Caco-2 (cell line): Measurements from ENCODE around the gene FERD3L. TPM values are rescaled to one million over a fixed set of nuclear protein-coding genes. Genes with fewer than 3 reads are reported as not detected.
A peak's percentile ranks its signal among the peaks of the same experiment; 100 is the strongest.

Experiments used
- BruUV-seq: library from RNA; stranded (reverse); fragments of 400-500 nt; replicated peaks from 2 replicates; lab custom pipeline; 2021; lab: Mats Ljungman, UMichigan
- CTCF ChIA-PET: fragments of 300-600 bp; sonication (Branson Sonifier 250); formaldehyde crosslinking; loops from one replicate; lab custom pipeline; 2022; ENCODE audit warnings: antibody characterized with exemption; lab: Charles Lee
- POLR2A ChIA-PET: fragments of 300-600 bp; sonication (Branson Sonifier 250); formaldehyde crosslinking; loops from one replicate; lab custom pipeline; 2022; ENCODE audit warnings: antibody characterized with exemption; lab: Charles Lee
- DNase-seq, 2 experiments: peaks; one replicate each; pipeline versions ENCODE4 v3.0.0 to v3.0.0-alpha.2; 2020 to 2022
- H3K27me3 ChIP-seq: replicated peaks from 2 replicates; pipeline ENCODE4 v1.6.0; 2011; ENCODE audit warnings: low read length; ENCODE audit not compliant: control insufficient read depth, insufficient read depth
- H3K36me3 ChIP-seq: 2 replicates; pipeline ENCODE4 v1.5.1; 2011; ENCODE audit warnings: low read length; ENCODE audit not compliant: control insufficient read depth, insufficient read depth
- H3K4me1 ChIP-seq: fragments of 250-450 bp; sonication (Bioruptor Pico); 2 replicates; pipeline ENCODE4 v1.5.1; 2020; ENCODE audit warnings: mild to moderate bottlenecking
- H3K4me3 ChIP-seq: 2 replicates; pipeline ENCODE4 v1.5.1; 2011; ENCODE audit warnings: low read depth, mild to moderate bottlenecking, control low read depth, low read length
- H3K9me3 ChIP-seq: fragments of 250-450 bp; sonication (Bioruptor Pico); 2 replicates; pipeline ENCODE4 v1.5.1; 2020; ENCODE audit warnings: mild to moderate bottlenecking, moderate library complexity
- H3K27ac Mint-ChIP-seq: one replicate; pipeline ENCODE4 v1.8.0; 2022; ENCODE audit warnings: mixed read lengths; ENCODE audit not compliant: unreplicated experiment
- H3K27me3 Mint-ChIP-seq: one replicate; pipeline ENCODE4 v1.8.0; 2022; ENCODE audit warnings: mixed read lengths; ENCODE audit not compliant: insufficient read depth, unreplicated experiment
- H3K36me3 Mint-ChIP-seq: one replicate; pipeline ENCODE4 v1.8.0; 2022; ENCODE audit warnings: mild to moderate bottlenecking, mixed read lengths; ENCODE audit not compliant: insufficient read depth, unreplicated experiment
- H3K4me1 Mint-ChIP-seq: one replicate; pipeline ENCODE4 v1.8.0; 2022; ENCODE audit warnings: low read depth, mixed read lengths; ENCODE audit not compliant: unreplicated experiment
- H3K4me3 Mint-ChIP-seq: one replicate; pipeline ENCODE4 v1.8.0; 2022; ENCODE audit warnings: mild to moderate bottlenecking, moderate library complexity, mixed read lengths; ENCODE audit not compliant: unreplicated experiment
- H3K9me3 Mint-ChIP-seq: one replicate; pipeline ENCODE4 v1.8.0; 2022; ENCODE audit warnings: mixed read lengths; ENCODE audit not compliant: unreplicated experiment
- CTCF ChIP-seq, 2 experiments: fragments of 200-600 bp in 1 of 2; IDR thresholded peaks; 1 replicate in 1 of 2; 2 replicates in 1 of 2; pipeline versions ENCODE4 v1.5.1 to v1.8.0; 2011 to 2022; ENCODE audit warnings: antibody characterized with exemption in 1 of 2, control low read depth in 1 of 2, inconsistent platforms in 1 of 2, low read depth in 1 of 2, low read length in 1 of 2, mild to moderate bottlenecking in 1 of 2, moderate library complexity in 1 of 2; ENCODE audit not compliant: insufficient read depth in 1 of 2, severe bottlenecking in 1 of 2, unreplicated experiment in 1 of 2
- intact Hi-C: fragments of 100-400 bp; cut with micrococcal nuclease; formaldehyde crosslinking; loops from one replicate; pipeline ENCODE4 v1.10.0; 2022; ENCODE audit not compliant: unreplicated experiment
- total RNA-seq: library from RNA; stranded (reverse); gene quantifications from 2 replicates; pipeline ENCODE4 v1.2.3, GENCODE V29; 2022

FERD3L gene
- total RNA-seq, 1 experiment from 2014 or later, result not detected

- Mint-ChIP-seq H3K4me1 (no peaks in the 10 kb centered on the region), H3K36me3 (no peaks in the 10 kb centered on the region), H3K27ac (no peak overlapping the region), H3K9me3 (no peaks in the 10 kb centered on the region), H3K4me3 (peak overlapping the region; percentile 43), H3K27me3 (peaks cover 24% of the 10 kb centered on the region)
- no peaks in the 10 kb centered on the region for H3K4me1 ChIP-seq
- CTCF ChIA-PET, result interaction anchor here (0.6 kb wide), 1 partner anchor 8 kb away, joined by 5 read pairs; no protein-coding TSS in a partner anchor
- no peak overlapping the region for H3K4me3 ChIP-seq
- BruUV-seq, result no TSS peak
- no peaks in the 10 kb centered on the region for H3K9me3 ChIP-seq
- H3K36me3 ChIP-seq, result no peaks in the 10 kb centered on the region
- POLR2A ChIA-PET, result no interaction called here
- DNase-seq, result no peak
- intact Hi-C loops, result no loop called here
- no peak for TF ChIP-seq CTCF (IDR thresholded peaks at IDR 0.05; ENCODE audit: insufficient read depth in 1 of 2, low read depth in 1 of 2, low read length in 1 of 2, severe bottlenecking in 1 of 2, unreplicated experiment in 1 of 2)
- no peaks in the 10 kb centered on the region for H3K27me3 ChIP-seq
Measured at GRCh38 chr7:19107356-19108146, 37.7 kb downstream of the FERD3L start.

- H3K27me3 Mint-ChIP-seq, result peaks cover 24% of the 10 kb centered on the region
- peak overlapping the region; percentile 43 for H3K4me3 Mint-ChIP-seq
- Histone ChIP-seq H3K4me1 (no peaks in the 10 kb centered on the region), H3K27me3 (no peaks in the 10 kb centered on the region), H3K4me3 (no peak overlapping the region), H3K9me3 (no peaks in the 10 kb centered on the region), H3K36me3 (no peaks in the 10 kb centered on the region)
- no peak for DNase-seq
- TF ChIP-seq CTCF (IDR thresholded peaks at IDR 0.05; ENCODE audit: insufficient read depth in 1 of 2, low read depth in 1 of 2, low read length in 1 of 2, severe bottlenecking in 1 of 2, unreplicated experiment in 1 of 2), result no peak
- no peak overlapping the region for H3K27ac Mint-ChIP-seq
- POLR2A ChIA-PET, result no interaction called here
- H3K36me3 Mint-ChIP-seq, result no peaks in the 10 kb centered on the region
- no peaks in the 10 kb centered on the region for H3K4me1 Mint-ChIP-seq
- CTCF ChIA-PET, result no interaction called here
- no TSS peak for BruUV-seq
- H3K9me3 Mint-ChIP-seq, result no peaks in the 10 kb centered on the region
- intact Hi-C loops, result no loop called here
Measured at GRCh38 chr7:19107081-19107355, 38.2 kb downstream of the FERD3L start.

GRCh38 chr7:19106241-19107080, 38.8 kb downstream of the FERD3L start:
- ChIA-PET POLR2A (no interaction called here), CTCF (no interaction called here)
- no peaks in the 10 kb centered on the region for H3K36me3 ChIP-seq
- H3K9me3 Mint-ChIP-seq, result no peaks in the 10 kb centered on the region
- H3K4me3 ChIP-seq, result no peak overlapping the region
- H3K9me3 ChIP-seq, result no peaks in the 10 kb centered on the region
- no peaks in the 10 kb centered on the region for H3K27me3 ChIP-seq
- TF ChIP-seq CTCF (IDR thresholded peaks at IDR 0.05; ENCODE audit: insufficient read depth in 1 of 2, low read depth in 1 of 2, low read length in 1 of 2, severe bottlenecking in 1 of 2, unreplicated experiment in 1 of 2), result no peak
- no peak for DNase-seq
- peak overlapping the region; percentile 43 for H3K4me3 Mint-ChIP-seq
- no peaks in the 10 kb centered on the region for H3K4me1 ChIP-seq
- peaks cover 24% of the 10 kb centered on the region for H3K27me3 Mint-ChIP-seq
- H3K36me3 Mint-ChIP-seq, result no peaks in the 10 kb centered on the region
- no peaks in the 10 kb centered on the region for H3K4me1 Mint-ChIP-seq
- H3K27ac Mint-ChIP-seq, result no peak overlapping the region
- no TSS peak for BruUV-seq
- intact Hi-C loops, result no loop called here
